ENCODE results near the gene MYL6. TPM values are rescaled to one million over a fixed set of nuclear protein-coding genes. Genes with fewer than 3 reads are reported as not detected.

Gene MYL6
- total RNA-seq, 4 donors from 2014 or later: 1,103 to 4,858 (median 2,577) TPM

DNA sequence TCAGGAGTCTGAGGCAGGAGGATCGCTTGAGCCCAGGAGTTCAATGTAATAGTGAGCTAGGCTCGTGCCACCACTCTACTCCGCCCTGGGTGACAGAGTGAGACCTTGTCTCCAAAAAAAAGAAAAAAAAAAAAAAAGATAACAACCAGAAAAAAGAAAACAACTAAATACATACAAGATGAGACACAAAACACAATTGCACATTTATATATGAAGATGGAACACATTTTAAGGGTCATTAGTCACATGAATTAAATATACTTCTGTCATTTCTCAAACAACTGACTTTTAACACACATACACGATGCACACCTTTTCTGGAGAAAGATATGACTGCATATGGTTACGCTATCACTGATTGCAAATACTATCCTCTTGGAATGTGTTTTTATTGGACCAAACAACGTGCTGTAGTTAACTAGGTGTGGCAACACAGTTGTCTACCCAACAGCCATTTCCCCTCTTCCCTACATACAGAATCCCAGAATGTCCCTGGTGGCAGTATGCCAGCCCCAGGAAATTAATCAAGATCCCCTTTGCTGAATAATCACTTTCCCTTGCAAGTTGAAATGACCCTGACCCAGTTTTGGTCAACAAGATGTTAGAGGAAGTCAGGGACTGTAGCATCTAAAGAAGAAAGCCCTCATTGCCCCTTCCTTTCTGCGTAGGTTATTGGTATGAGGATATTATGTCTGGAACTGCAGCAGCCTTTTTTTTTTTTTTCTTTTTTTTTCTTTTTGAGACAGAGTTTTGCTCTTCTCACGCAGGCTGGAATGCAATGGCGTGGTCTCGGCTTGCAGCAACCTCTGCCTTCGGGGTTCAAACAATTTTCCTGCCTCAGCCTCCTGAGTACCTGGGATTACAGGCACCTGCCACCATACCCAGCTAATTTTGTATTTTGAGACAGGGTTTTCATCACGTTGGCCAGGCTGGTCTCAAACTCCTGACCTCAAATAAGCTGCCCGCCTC is 11.4 kb upstream of the MYL6 start:
- H3K9me3 ChIP-seq: no peaks in the 10 kb centered on the region
- H3K27ac ChIP-seq: peak overlapping the region; percentile 57 to 59
- intact Hi-C loops (cut with DNase I; ENCODE audit: low total_unique reads): no loop called here
- H3K4me1 ChIP-seq: no peaks in the 10 kb centered on the region
- TF ChIP-seq, protein P1, sequence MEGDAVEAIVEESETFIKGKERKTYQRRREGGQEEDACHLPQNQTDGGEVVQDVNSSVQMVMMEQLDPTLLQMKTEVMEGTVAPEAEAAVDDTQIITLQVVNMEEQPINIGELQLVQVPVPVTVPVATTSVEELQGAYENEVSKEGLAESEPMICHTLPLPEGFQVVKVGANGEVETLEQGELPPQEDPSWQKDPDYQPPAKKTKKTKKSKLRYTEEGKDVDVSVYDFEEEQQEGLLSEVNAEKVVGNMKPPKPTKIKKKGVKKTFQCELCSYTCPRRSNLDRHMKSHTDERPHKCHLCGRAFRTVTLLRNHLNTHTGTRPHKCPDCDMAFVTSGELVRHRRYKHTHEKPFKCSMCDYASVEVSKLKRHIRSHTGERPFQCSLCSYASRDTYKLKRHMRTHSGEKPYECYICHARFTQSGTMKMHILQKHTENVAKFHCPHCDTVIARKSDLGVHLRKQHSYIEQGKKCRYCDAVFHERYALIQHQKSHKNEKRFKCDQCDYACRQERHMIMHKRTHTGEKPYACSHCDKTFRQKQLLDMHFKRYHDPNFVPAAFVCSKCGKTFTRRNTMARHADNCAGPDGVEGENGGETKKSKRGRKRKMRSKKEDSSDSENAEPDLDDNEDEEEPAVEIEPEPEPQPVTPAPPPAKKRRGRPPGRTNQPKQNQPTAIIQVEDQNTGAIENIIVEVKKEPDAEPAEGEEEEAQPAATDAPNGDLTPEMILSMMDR (IDR thresholded peaks at IDR 0.05): no peak
- DNase-seq: no peak
- H3K27me3 ChIP-seq: no peaks in the 10 kb centered on the region
- H3K36me3 ChIP-seq: no peaks in the 10 kb centered on the region
- H3K4me3 ChIP-seq: no peak overlapping the region

DNA sequence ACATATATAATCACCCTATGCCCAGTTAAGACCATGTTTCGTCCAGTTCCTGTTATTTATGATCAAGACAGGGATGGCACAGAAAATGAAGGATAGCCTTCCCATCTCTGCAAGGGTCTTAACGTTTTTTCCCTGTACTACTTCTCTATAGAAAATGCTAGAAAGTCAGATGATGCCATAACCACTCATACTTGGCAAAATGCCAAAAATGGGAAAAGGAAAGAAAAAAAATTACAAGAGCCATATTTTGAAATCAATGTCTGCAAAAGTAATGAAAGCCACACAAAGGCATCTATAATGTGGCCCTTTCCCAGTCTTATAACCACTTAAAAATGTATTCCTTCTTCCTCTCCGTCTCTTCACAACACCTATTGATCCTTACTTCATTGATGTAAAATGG is 7.6 kb upstream of the MYL6 start:
- intact Hi-C loops (cut with DNase I; ENCODE audit: low total_unique reads): no loop called here
- Histone ChIP-seq H3K9me3 (no peaks in the 10 kb centered on the region), H3K36me3 (no peaks in the 10 kb centered on the region), H3K4me1 (peaks cover 6 to 7% of the 10 kb centered on the region in 2 donors), H3K4me3 (no peak overlapping the region), H3K27me3 (no peaks in the 10 kb centered on the region), H3K27ac (peak overlapping the region in 1 of 2 donors; percentile 2)
- TF ChIP-seq POLR2A (IDR thresholded peaks at IDR 0.05): no peak
- TF ChIP-seq, protein P1 (IDR thresholded peaks at IDR 0.05): no peak
- DNase-seq: no peak

DNA sequence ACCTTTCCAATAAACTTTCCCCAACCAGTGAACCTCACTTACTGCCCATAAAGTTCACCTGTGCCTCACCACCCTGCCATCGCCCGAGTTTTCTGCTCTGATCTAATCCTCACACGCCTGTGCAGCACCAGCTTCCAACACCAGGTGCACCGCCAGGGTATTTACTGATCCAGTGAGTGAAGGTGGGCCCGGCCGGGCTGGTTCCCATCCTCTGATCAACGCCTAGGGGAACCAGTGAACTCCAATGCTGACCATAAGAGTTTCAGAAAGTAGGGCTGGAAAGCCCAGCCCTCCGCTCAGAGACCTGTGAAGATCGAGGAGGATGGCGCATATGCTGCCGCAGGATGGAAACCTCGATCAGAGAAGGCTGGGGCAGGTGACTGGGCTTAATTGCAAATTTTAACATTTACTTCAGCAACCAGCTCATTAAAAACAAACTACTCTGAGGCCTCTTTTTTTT is 6.5 kb upstream of the MYL6 start:
- Histone ChIP-seq H3K4me3 (peak overlapping the region; percentile 59 to 60), H3K36me3 (no peaks in the 10 kb centered on the region), H3K27me3 (no peaks in the 10 kb centered on the region), H3K9me3 (no peaks in the 10 kb centered on the region), H3K4me1 (peaks cover 6 to 7% of the 10 kb centered on the region in 2 donors), H3K27ac (peak overlapping the region; percentile 90 to 91)
- TF ChIP-seq POLR2A (IDR thresholded peaks at IDR 0.05): no peak
- TF ChIP-seq, protein P1 (IDR thresholded peaks at IDR 0.05): peak in 2 of 4 experiments; percentile 22 to 36
- no peak for DNase-seq
- intact Hi-C loops (cut with DNase I; ENCODE audit: low total_unique reads): no loop called here

DNA sequence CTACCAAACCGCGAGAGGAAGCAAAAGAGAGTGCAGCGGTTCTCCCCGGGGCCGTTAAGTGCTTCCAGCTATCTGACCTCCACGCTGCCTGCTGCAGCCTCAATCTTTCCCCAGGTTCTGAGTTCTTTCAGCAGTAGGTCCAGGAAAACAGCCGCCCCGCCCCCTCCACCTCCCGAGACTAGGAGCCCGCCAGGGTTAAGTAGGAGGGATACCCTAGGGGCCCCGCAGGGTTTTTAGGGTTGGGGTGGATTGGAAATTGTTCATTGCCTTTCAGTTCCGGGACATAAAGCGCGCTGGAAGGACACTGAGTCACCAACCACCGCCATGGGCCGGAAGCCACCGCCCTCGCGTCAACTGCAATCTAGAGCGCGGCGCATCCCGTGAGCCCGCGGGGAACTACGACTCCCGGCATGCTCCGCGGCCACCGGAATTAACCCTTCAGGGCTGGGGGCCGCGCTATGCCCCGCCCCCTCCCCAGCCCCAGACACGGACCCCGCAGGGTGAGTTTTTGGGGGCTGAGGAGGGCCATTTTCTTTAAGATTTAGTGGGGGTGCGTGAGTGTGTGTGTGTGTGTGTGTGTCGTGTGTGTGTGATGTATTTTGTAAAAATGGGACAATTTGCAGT is 5.9 kb upstream of the MYL6 start, which contains the start of gene MYL6B:
TSS of gene MYL6B (plus strand) at position 456 of the 624 bp plus-strand sequence. CDS start 1,332 bp downstream, outside the sequence.
- intact Hi-C loops (cut with DNase I; ENCODE audit: low total_unique reads): no loop called here
- peak within 1 kb of the TSS; percentile 90 to 91 for H3K27ac ChIP-seq
- no peaks in the 10 kb centered on the region for H3K9me3 ChIP-seq
- peak within 1 kb of the TSS; percentile 59 to 60 for H3K4me3 ChIP-seq
- H3K27me3 ChIP-seq: no peaks in the 10 kb centered on the region
- peak; percentile 93 to 94 for DNase-seq
- H3K36me3 ChIP-seq: no peaks in the 10 kb centered on the region
- peaks cover 6 to 7% of the 10 kb centered on the region in 2 donors for H3K4me1 ChIP-seq
- TF ChIP-seq POLR2A (IDR thresholded peaks at IDR 0.05): peak; percentile 24 to 45
- TF ChIP-seq, protein P1 (IDR thresholded peaks at IDR 0.05): peak in 1 of 4 experiments; percentile 4

Measured in uterus (tissue), 4 donors.